ENCODE results near the gene CHRDL2. TPM values are rescaled to one million over a fixed set of nuclear protein-coding genes. Genes with fewer than 3 reads are reported as not detected.

The CHRDL2 gene
- total RNA-seq, 2 experiments from 2014 or later: not detected

DNA sequence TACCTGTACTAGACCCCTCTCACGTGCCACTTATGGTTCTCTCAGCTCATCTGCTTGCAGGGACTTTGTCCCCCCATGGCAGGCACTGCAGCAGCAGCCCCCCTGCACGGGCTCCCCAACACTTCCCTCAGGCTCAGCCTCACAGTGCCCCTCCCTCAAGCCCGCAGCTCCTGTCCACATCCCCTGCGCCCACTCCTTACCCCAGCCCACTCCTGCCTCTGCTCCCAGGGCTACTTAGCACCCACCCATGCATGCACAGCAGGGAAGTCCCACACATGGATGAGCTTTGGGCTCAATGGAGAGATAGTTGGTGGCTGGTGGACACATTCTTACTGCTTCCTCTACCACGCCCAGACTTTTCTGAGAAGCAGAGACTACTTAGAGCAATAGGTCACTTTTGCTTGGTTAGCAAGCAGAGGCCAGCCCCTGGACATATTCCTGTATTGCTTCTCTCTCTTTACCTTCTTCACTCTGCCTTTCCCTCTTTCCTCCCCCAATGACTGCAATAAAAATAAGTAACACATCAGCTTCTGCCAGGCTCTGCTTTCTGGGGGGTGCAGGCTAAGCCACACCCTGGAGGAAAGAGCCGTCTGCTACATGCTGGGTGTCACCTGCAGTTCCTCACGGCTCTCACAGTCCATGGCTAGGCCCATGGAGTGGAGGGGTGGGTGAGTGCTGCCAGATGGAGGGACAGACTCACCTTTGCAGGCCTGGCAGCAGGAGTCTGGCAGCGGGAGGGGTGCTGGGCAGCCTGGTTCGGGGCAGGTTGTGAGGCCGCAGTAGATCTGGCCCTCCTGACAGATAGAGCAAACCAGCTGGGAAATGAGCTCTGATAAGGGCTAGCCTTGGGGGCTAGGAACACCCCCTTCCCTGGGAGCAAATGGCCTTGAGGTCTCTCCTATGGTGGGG lies 23.4 kb downstream of the CHRDL2 start:
- intact Hi-C loops (cut with micrococcal nuclease): no loop called here
- H3K9me3 Mint-ChIP-seq: no peaks in the 10 kb centered on the region
- H3K27me3 Mint-ChIP-seq: no peaks in the 10 kb centered on the region
- no peaks in the 10 kb centered on the region for H3K36me3 Mint-ChIP-seq (ENCODE audit: low read depth)
- no peaks in the 10 kb centered on the region for H3K4me1 Mint-ChIP-seq (ENCODE audit: low read depth)
- H3K27ac Mint-ChIP-seq: no peak overlapping the region
- no peak for ATAC-seq
- ChIA-PET CTCF (interaction anchor here (0.5 to 9.3 kb wide), 3 partner anchors 19 to 218 kb away, joined by 3 to 126 read pairs (median 4); no protein-coding TSS in a partner anchor), POLR2A (no interaction called here)
- TF ChIP-seq, protein P1, sequence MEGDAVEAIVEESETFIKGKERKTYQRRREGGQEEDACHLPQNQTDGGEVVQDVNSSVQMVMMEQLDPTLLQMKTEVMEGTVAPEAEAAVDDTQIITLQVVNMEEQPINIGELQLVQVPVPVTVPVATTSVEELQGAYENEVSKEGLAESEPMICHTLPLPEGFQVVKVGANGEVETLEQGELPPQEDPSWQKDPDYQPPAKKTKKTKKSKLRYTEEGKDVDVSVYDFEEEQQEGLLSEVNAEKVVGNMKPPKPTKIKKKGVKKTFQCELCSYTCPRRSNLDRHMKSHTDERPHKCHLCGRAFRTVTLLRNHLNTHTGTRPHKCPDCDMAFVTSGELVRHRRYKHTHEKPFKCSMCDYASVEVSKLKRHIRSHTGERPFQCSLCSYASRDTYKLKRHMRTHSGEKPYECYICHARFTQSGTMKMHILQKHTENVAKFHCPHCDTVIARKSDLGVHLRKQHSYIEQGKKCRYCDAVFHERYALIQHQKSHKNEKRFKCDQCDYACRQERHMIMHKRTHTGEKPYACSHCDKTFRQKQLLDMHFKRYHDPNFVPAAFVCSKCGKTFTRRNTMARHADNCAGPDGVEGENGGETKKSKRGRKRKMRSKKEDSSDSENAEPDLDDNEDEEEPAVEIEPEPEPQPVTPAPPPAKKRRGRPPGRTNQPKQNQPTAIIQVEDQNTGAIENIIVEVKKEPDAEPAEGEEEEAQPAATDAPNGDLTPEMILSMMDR (IDR thresholded peaks at IDR 0.05): no peak
- H3K4me3 Mint-ChIP-seq: no peak overlapping the region
- DNase-seq: no peak

GRCh38 chr11:74707182-74707581 lies 24.0 kb downstream of the CHRDL2 start:
- no peak overlapping the region for H3K4me3 Mint-ChIP-seq
- no peaks in the 10 kb centered on the region for H3K36me3 Mint-ChIP-seq (ENCODE audit: low read depth)
- DNase-seq: no peak
- no peaks in the 10 kb centered on the region for H3K9me3 Mint-ChIP-seq
- H3K4me1 Mint-ChIP-seq (ENCODE audit: low read depth): no peaks in the 10 kb centered on the region
- ChIA-PET CTCF (interaction anchor here (1.1 to 9.3 kb wide), 2 partner anchors 19 to 32 kb away, joined by 4 to 126 read pairs; no protein-coding TSS in a partner anchor), POLR2A (no interaction called here)
- intact Hi-C loops (cut with micrococcal nuclease): no loop called here
- H3K27ac Mint-ChIP-seq: no peak overlapping the region
- no peaks in the 10 kb centered on the region for H3K27me3 Mint-ChIP-seq
- TF ChIP-seq, protein P1 (IDR thresholded peaks at IDR 0.05): no peak
- no peak for ATAC-seq

GRCh38 chr11:74703211-74703610 lies 28.0 kb downstream of the CHRDL2 start:
- Mint-ChIP-seq H3K36me3 (ENCODE audit: low read depth) (no peaks in the 10 kb centered on the region), H3K27ac (no peak overlapping the region), H3K4me1 (ENCODE audit: low read depth) (no peaks in the 10 kb centered on the region), H3K9me3 (no peaks in the 10 kb centered on the region), H3K4me3 (no peak overlapping the region), H3K27me3 (peaks cover 2% of the 10 kb centered on the region)
- DNase-seq (no peak), ATAC-seq (no peak)
- intact Hi-C loops (cut with micrococcal nuclease): no loop called here
- TF ChIP-seq, protein P1 (IDR thresholded peaks at IDR 0.05): no peak
- ChIA-PET CTCF (interaction anchor here (0.8 to 9.3 kb wide), 21 partner anchors 10 to 241 kb away, joined by 3 to 126 read pairs (median 5); partner anchors contain the start of gene RNF169), POLR2A (no interaction called here)

GRCh38 chr11:74702383-74703007 lies 28.7 kb downstream of the CHRDL2 start:
- POLR2A ChIA-PET: interaction anchor here (0.8 kb wide), 1 partner anchor 23 kb away, joined by 4 read pairs; no protein-coding TSS in a partner anchor
- no peaks in the 10 kb centered on the region for H3K36me3 Mint-ChIP-seq (ENCODE audit: low read depth)
- intact Hi-C loops (cut with micrococcal nuclease): no loop called here
- DNase-seq (peak; percentile 72), ATAC-seq (peak; percentile 97)
- TF ChIP-seq, protein P1 (IDR thresholded peaks at IDR 0.05): peak; percentile 75
- H3K27me3 Mint-ChIP-seq: peaks cover 5% of the 10 kb centered on the region
- CTCF ChIA-PET: interaction anchor here (0.5 to 9.3 kb wide), 40 partner anchors 9 to 372 kb away, joined by 3 to 126 read pairs (median 4); partner anchors contain the start of gene RNF169
- no peak overlapping the region for H3K27ac Mint-ChIP-seq
- no peaks in the 10 kb centered on the region for H3K4me1 Mint-ChIP-seq (ENCODE audit: low read depth)
- H3K4me3 Mint-ChIP-seq: no peak overlapping the region
- no peaks in the 10 kb centered on the region for H3K9me3 Mint-ChIP-seq

Measured in activated CD8-positive, alpha-beta T cell treated with anti-CD3 and anti-CD28 coated beads for 36 hours (primary cell).